K562 treated with DMSO at 1 percent for 4 hours (cell line): ENCODE results near the gene FAT4. TPM values are rescaled to one million over a fixed set of nuclear protein-coding genes. Genes with fewer than 3 reads are reported as not detected.

ENCODE experiments used
- total RNA-seq: library from RNA; unstranded; fragments of 300-600 nt; gene quantifications from 2 replicates; pipeline ENCODE4 v1.2.3, GENCODE V29; 2022; ENCODE audit not compliant: insufficient read depth

Gene FAT4, protein sequence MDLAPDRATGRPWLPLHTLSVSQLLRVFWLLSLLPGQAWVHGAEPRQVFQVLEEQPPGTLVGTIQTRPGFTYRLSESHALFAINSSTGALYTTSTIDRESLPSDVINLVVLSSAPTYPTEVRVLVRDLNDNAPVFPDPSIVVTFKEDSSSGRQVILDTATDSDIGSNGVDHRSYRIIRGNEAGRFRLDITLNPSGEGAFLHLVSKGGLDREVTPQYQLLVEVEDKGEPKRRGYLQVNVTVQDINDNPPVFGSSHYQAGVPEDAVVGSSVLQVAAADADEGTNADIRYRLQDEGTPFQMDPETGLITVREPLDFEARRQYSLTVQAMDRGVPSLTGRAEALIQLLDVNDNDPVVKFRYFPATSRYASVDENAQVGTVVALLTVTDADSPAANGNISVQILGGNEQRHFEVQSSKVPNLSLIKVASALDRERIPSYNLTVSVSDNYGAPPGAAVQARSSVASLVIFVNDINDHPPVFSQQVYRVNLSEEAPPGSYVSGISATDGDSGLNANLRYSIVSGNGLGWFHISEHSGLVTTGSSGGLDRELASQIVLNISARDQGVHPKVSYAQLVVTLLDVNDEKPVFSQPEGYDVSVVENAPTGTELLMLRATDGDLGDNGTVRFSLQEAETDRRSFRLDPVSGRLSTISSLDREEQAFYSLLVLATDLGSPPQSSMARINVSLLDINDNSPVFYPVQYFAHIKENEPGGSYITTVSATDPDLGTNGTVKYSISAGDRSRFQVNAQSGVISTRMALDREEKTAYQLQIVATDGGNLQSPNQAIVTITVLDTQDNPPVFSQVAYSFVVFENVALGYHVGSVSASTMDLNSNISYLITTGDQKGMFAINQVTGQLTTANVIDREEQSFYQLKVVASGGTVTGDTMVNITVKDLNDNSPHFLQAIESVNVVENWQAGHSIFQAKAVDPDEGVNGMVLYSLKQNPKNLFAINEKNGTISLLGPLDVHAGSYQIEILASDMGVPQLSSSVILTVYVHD (N-terminal part only)
- total RNA-seq, result not detected in 2 replicates

DNA sequence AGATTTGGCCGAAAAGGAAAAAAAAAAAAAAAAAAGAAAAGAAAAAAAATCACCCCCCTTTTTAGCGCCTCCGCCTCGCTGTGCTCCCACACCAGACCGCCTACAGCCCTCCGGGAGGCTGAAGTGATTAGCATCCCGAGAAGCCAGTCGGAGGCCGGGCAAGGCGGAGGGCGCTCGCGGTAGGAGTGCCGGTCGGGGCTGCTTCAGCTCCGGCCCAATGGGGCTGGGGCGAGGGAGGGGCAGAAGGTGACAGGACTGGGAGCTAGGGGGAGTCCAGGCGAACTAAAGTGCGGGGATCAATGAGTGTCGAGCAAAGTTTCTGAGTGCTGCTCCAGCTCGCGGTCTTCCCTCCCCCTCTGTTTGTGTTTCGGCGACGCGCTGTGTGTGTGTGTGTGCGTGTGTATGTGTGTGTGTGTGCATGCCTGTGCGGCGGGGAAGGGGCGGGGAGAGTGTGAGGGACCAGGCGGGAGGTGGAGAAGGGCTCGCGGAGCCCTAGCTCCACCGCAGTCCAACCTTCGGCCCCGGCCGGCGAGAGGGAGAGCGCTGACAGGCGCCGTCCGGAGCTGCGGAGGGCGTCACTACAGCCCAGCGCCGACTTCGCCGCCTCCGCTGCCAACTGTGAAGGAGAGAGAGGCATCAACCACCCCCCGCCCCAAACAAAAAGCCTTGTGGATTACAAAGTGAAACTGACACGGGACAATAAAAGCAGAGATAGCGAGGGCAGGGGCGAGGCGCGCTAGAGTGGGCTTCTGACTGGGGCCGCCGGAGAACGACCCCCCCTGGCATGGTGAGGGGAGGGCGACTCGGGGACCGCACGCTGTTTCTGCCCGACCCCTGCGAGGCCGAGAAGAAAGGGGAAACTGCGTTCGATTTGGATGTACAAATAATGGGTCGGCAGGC is at the start of gene FAT4:
Gene FAT4 (plus strand): TSS at position 280 of the 900 bp plus-strand sequence. CDS start 1,457 bp downstream, outside the sequence.

